K562 (cell line): ENCODE results near the gene KRTAP10-8. TPM values are rescaled to one million over a fixed set of nuclear protein-coding genes. Genes with fewer than 3 reads are reported as not detected.

ENCODE experiments used
- polyA plus RNA-seq, 8 experiments: library from polyadenylated mRNA; depleted of rRNA in 4 of 8; stranded (reverse) in 5 of 8; unstranded in 3 of 8; fragments of >200 nt; fragmentation: Nextera tagmentation in 2 of 8; fragmentation: Illumina TruSeq in 1 of 8; extraction: Ambion mirVana in 2 of 8; extraction: Trizol in 1 of 8; gene quantifications; 2 replicates each; pipeline versions ENCODE4 v1.2.1 to v1.2.3, GENCODE V29; 2011 to 2014; ENCODE audit warnings: inconsistent platforms in 1 of 8, missing spikeins in 1 of 8
- total RNA-seq, 7 experiments: library from RNA; depleted of rRNA in 6 of 7; stranded (reverse); fragments of >200 nt in 6 of 7; fragmentation: Illumina TruSeq in 2 of 7; extraction: Trizol in 2 of 7; gene quantifications; 2 replicates each; pipeline versions ENCODE4 v1.2.1 to v1.2.3, GENCODE V29; 2011 to 2021; ENCODE audit warnings: low replicate concordance in 1 of 7

KRTAP10-8 gene
- total and polyA plus RNA-seq, 9 of the 15 experiments (the other 6 are each of a cell fraction or from before 2014, with no cell fraction given), result not detected

Other genes starting within 250 kb of the KRTAP10-8 start
Only the 7 nearest of the 19 such genes appear.
- gene KRTAP10-4, start 38.4 kb upstream of the KRTAP10-8 start, total RNA-seq (2014; rRNA removed), result not detected in 2 replicates
- not detected in 2 replicates for gene KRTAP10-4, start 38.4 kb upstream of the KRTAP10-8 start, total RNA-seq (2014; rRNA removed; fragmentation: Illumina TruSeq; extraction: Trizol)
- not detected in 2 replicates for gene KRTAP10-4, start 38.4 kb upstream of the KRTAP10-8 start, total RNA-seq (2015; rRNA removed; fragmentation: Illumina TruSeq; extraction: Trizol)
- not detected in 2 replicates for gene KRTAP10-4, start 38.4 kb upstream of the KRTAP10-8 start, total RNA-seq (2021)
- gene KRTAP10-4, start 38.4 kb upstream of the KRTAP10-8 start, polyA plus RNA-seq (2011; rRNA removed), result not detected in 2 replicates
- not detected in 2 replicates for gene KRTAP10-4, start 38.4 kb upstream of the KRTAP10-8 start, polyA plus RNA-seq (2014; fragmentation: Illumina TruSeq; extraction: Trizol)
- not detected for gene KRTAP10-4, start 38.4 kb upstream of the KRTAP10-8 start, polyA plus RNA-seq (2014; fragmentation: Nextera tagmentation; extraction: Ambion mirVana)
- gene KRTAP10-4, start 38.4 kb upstream of the KRTAP10-8 start, polyA plus RNA-seq (2014; rRNA removed), result not detected in 2 replicates
- gene KRTAP10-5, start 31.5 kb upstream of the KRTAP10-8 start, total RNA-seq (2014; rRNA removed), result not detected in 2 replicates
- gene KRTAP10-5, start 31.5 kb upstream of the KRTAP10-8 start, total RNA-seq (2014; rRNA removed; fragmentation: Illumina TruSeq; extraction: Trizol), result not detected in 2 replicates
- not detected in 2 replicates for gene KRTAP10-5, start 31.5 kb upstream of the KRTAP10-8 start, total RNA-seq (2015; rRNA removed; fragmentation: Illumina TruSeq; extraction: Trizol)
- not detected in 2 replicates for gene KRTAP10-5, start 31.5 kb upstream of the KRTAP10-8 start, total RNA-seq (2021)
- not detected in 2 replicates for gene KRTAP10-5, start 31.5 kb upstream of the KRTAP10-8 start, polyA plus RNA-seq (2011; rRNA removed)
- not detected in 2 replicates for gene KRTAP10-5, start 31.5 kb upstream of the KRTAP10-8 start, polyA plus RNA-seq (2014; fragmentation: Illumina TruSeq; extraction: Trizol)
- gene KRTAP10-5, start 31.5 kb upstream of the KRTAP10-8 start, polyA plus RNA-seq (2014; fragmentation: Nextera tagmentation; extraction: Ambion mirVana), result not detected
- not detected in 2 replicates for gene KRTAP10-5, start 31.5 kb upstream of the KRTAP10-8 start, polyA plus RNA-seq (2014; rRNA removed)
- not detected in 2 replicates for gene KRTAP10-6, start 19.6 kb upstream of the KRTAP10-8 start, total RNA-seq (2014; rRNA removed)
- not detected in 2 replicates for gene KRTAP10-6, start 19.6 kb upstream of the KRTAP10-8 start, total RNA-seq (2014; rRNA removed; fragmentation: Illumina TruSeq; extraction: Trizol)
- gene KRTAP10-6, start 19.6 kb upstream of the KRTAP10-8 start, total RNA-seq (2015; rRNA removed; fragmentation: Illumina TruSeq; extraction: Trizol), result not detected in 2 replicates
- gene KRTAP10-6, start 19.6 kb upstream of the KRTAP10-8 start, total RNA-seq (2021), result not detected in 2 replicates
- not detected in 2 replicates for gene KRTAP10-6, start 19.6 kb upstream of the KRTAP10-8 start, polyA plus RNA-seq (2011; rRNA removed)
- not detected in 2 replicates for gene KRTAP10-6, start 19.6 kb upstream of the KRTAP10-8 start, polyA plus RNA-seq (2014; fragmentation: Illumina TruSeq; extraction: Trizol)
- gene KRTAP10-6, start 19.6 kb upstream of the KRTAP10-8 start, polyA plus RNA-seq (2014; fragmentation: Nextera tagmentation; extraction: Ambion mirVana), result not detected
- not detected in 2 replicates for gene KRTAP10-6, start 19.6 kb upstream of the KRTAP10-8 start, polyA plus RNA-seq (2014; rRNA removed)
- not detected in 2 replicates for gene KRTAP10-7, start 11.5 kb upstream of the KRTAP10-8 start, total RNA-seq (2014; rRNA removed)
- not detected in 2 replicates for gene KRTAP10-7, start 11.5 kb upstream of the KRTAP10-8 start, total RNA-seq (2014; rRNA removed; fragmentation: Illumina TruSeq; extraction: Trizol)
- gene KRTAP10-7, start 11.5 kb upstream of the KRTAP10-8 start, total RNA-seq (2015; rRNA removed; fragmentation: Illumina TruSeq; extraction: Trizol), result not detected in 2 replicates
- not detected in 2 replicates for gene KRTAP10-7, start 11.5 kb upstream of the KRTAP10-8 start, total RNA-seq (2021)
- gene KRTAP10-7, start 11.5 kb upstream of the KRTAP10-8 start, polyA plus RNA-seq (2011; rRNA removed), result not detected in 2 replicates
- not detected in 2 replicates for gene KRTAP10-7, start 11.5 kb upstream of the KRTAP10-8 start, polyA plus RNA-seq (2014; fragmentation: Illumina TruSeq; extraction: Trizol)
- not detected for gene KRTAP10-7, start 11.5 kb upstream of the KRTAP10-8 start, polyA plus RNA-seq (2014; fragmentation: Nextera tagmentation; extraction: Ambion mirVana)
- gene KRTAP10-7, start 11.5 kb upstream of the KRTAP10-8 start, polyA plus RNA-seq (2014; rRNA removed), result not detected in 2 replicates
- gene KRTAP10-9, start 15.0 kb downstream of the KRTAP10-8 start, total RNA-seq (2014; rRNA removed), result not detected in 2 replicates
- gene KRTAP10-9, start 15.0 kb downstream of the KRTAP10-8 start, total RNA-seq (2014; rRNA removed; fragmentation: Illumina TruSeq; extraction: Trizol), result not detected in 2 replicates
- not detected in 2 replicates for gene KRTAP10-9, start 15.0 kb downstream of the KRTAP10-8 start, total RNA-seq (2015; rRNA removed; fragmentation: Illumina TruSeq; extraction: Trizol)
- gene KRTAP10-9, start 15.0 kb downstream of the KRTAP10-8 start, total RNA-seq (2021), result not detected in 2 replicates
- not detected in 2 replicates for gene KRTAP10-9, start 15.0 kb downstream of the KRTAP10-8 start, polyA plus RNA-seq (2011; rRNA removed)
- gene KRTAP10-9, start 15.0 kb downstream of the KRTAP10-8 start, polyA plus RNA-seq (2014; fragmentation: Illumina TruSeq; extraction: Trizol), result not detected in 2 replicates
- not detected for gene KRTAP10-9, start 15.0 kb downstream of the KRTAP10-8 start, polyA plus RNA-seq (2014; fragmentation: Nextera tagmentation; extraction: Ambion mirVana)
- gene KRTAP10-9, start 15.0 kb downstream of the KRTAP10-8 start, polyA plus RNA-seq (2014; rRNA removed), result not detected in 2 replicates
- not detected in 2 replicates for gene KRTAP10-10, start 25.3 kb downstream of the KRTAP10-8 start, total RNA-seq (2014; rRNA removed)
- gene KRTAP10-10, start 25.3 kb downstream of the KRTAP10-8 start, total RNA-seq (2014; rRNA removed; fragmentation: Illumina TruSeq; extraction: Trizol), result not detected in 2 replicates
- not detected in 2 replicates for gene KRTAP10-10, start 25.3 kb downstream of the KRTAP10-8 start, total RNA-seq (2015; rRNA removed; fragmentation: Illumina TruSeq; extraction: Trizol)
- gene KRTAP10-10, start 25.3 kb downstream of the KRTAP10-8 start, total RNA-seq (2021), result not detected in 2 replicates
- not detected in 2 replicates for gene KRTAP10-10, start 25.3 kb downstream of the KRTAP10-8 start, polyA plus RNA-seq (2011; rRNA removed)
- gene KRTAP10-10, start 25.3 kb downstream of the KRTAP10-8 start, polyA plus RNA-seq (2014; fragmentation: Illumina TruSeq; extraction: Trizol), result not detected in 2 replicates
- not detected for gene KRTAP10-10, start 25.3 kb downstream of the KRTAP10-8 start, polyA plus RNA-seq (2014; fragmentation: Nextera tagmentation; extraction: Ambion mirVana)
- not detected in 2 replicates for gene KRTAP10-10, start 25.3 kb downstream of the KRTAP10-8 start, polyA plus RNA-seq (2014; rRNA removed)
- not detected in 2 replicates for gene KRTAP10-11, start 34.3 kb downstream of the KRTAP10-8 start, total RNA-seq (2014; rRNA removed)
- not detected in 2 replicates for gene KRTAP10-11, start 34.3 kb downstream of the KRTAP10-8 start, total RNA-seq (2014; rRNA removed; fragmentation: Illumina TruSeq; extraction: Trizol)
- not detected in 2 replicates for gene KRTAP10-11, start 34.3 kb downstream of the KRTAP10-8 start, total RNA-seq (2015; rRNA removed; fragmentation: Illumina TruSeq; extraction: Trizol)
- gene KRTAP10-11, start 34.3 kb downstream of the KRTAP10-8 start, total RNA-seq (2021), result not detected in 2 replicates
- not detected in 2 replicates for gene KRTAP10-11, start 34.3 kb downstream of the KRTAP10-8 start, polyA plus RNA-seq (2011; rRNA removed)
- gene KRTAP10-11, start 34.3 kb downstream of the KRTAP10-8 start, polyA plus RNA-seq (2014; fragmentation: Illumina TruSeq; extraction: Trizol), result not detected in 2 replicates
- not detected for gene KRTAP10-11, start 34.3 kb downstream of the KRTAP10-8 start, polyA plus RNA-seq (2014; fragmentation: Nextera tagmentation; extraction: Ambion mirVana)
- gene KRTAP10-11, start 34.3 kb downstream of the KRTAP10-8 start, polyA plus RNA-seq (2014; rRNA removed), result not detected in 2 replicates